Astrocyte (in vitro differentiated cells and primary cell): ENCODE results near the gene ANKRD7.

Source experiments
- CTCF ChIP-seq: IDR thresholded peaks from 2 replicates; pipeline ENCODE4 v1.5.1; 2011; ENCODE audit warnings: low read depth, mild to moderate bottlenecking, inconsistent platforms, low read length, moderate library complexity; ENCODE audit not compliant: insufficient read depth
- EZH2 ChIP-seq: IDR thresholded peaks from 2 replicates; pipeline ENCODE4 v1.6.1; 2012; ENCODE audit warnings: mild to moderate bottlenecking, low read length, inconsistent platforms; ENCODE audit not compliant: insufficient read depth

DNA sequence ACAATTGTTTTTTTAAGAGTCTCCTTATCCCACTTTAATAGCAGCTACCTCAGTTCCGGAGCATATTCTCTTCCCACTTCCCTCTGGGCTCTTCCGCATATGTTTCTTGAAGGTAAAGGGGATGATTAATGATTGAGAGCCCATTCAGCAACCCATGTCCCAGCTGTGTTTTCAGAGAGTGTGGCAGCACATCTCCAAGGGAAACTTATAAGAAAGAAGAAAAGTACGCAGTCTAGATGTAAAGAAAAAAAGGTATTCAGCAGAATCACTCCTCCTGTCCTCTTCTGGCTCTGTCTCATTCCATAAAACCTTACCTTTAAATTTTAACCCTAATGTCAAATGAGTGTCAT, 9.7 kb upstream of the ANKRD7 start:
- TF ChIP-seq CTCF (no peak), EZH2 (no peak)
